Measurements from ENCODE around the gene PROSER3. TPM values are rescaled to one million over a fixed set of nuclear protein-coding genes. Genes with fewer than 3 reads are reported as not detected.

PROSER3 gene
- total and polyA plus RNA-seq, 9 of the 15 experiments (the other 6 are each of a cell fraction or from before 2014, with no cell fraction given): 1.0 to 39.5 (median 5.1) TPM

- ChIA-PET CTCF (ENCODE audit: low intra/inter-chr PET ratio) (no interaction called here), POLR2A (no interaction called here)
- Histone ChIP-seq H3K9me3 (replicated peaks; ENCODE audit: control insufficient read depth, insufficient read depth, low read depth, low read length) (no peaks in the 10 kb centered on the region; the same call in 1 of the 2 replicates), H2AFZ (ENCODE audit: low read depth, low read length) (no peak overlapping the region), H3K9me1 (ENCODE audit: control insufficient read depth, insufficient read depth, low read length) (no peaks in the 10 kb centered on the region), H3K27ac (ENCODE audit: extremely low read depth, low read depth, low read length) (no peak overlapping the region), H3K4me1 (replicated peaks in 1 of 2; ENCODE audit: control insufficient read depth in 2 of 2, insufficient read depth in 2 of 2, low read length in 2 of 2) (peaks cover 12 to 33% of the 10 kb centered on the region in 2 experiments; a peak in 4 of 5 replicates), H3K27me3 (ENCODE audit: control insufficient read depth in 2 of 2, insufficient read depth in 2 of 2, low read length in 2 of 2) (peaks cover 6 to 10% of the 10 kb centered on the region in 2 experiments; a peak in 3 of 5 replicates), H3K4me3 (no peak overlapping the region), H3K79me2 (ENCODE audit: control insufficient read depth, insufficient read depth, low read length) (no peaks in the 10 kb centered on the region), H3K9ac (ENCODE audit: insufficient read depth in 1 of 2, low read depth in 2 of 2, low read length in 2 of 2) (no peak overlapping the region), H4K20me1 (replicated peaks; ENCODE audit: control insufficient read depth, insufficient read depth, low read length) (no peaks in the 10 kb centered on the region; the same call in 1 of the 2 replicates), H3K4me2 (ENCODE audit: insufficient read depth, low read length) (no peak overlapping the region), H3K36me3 (ENCODE audit: control insufficient read depth, insufficient read depth, low read length) (no peaks in the 10 kb centered on the region)
- in situ Hi-C loops (cut with MboI): no loop called here
- DNase-seq (ENCODE audit: extremely low read depth in 1 of 4, low spot score in 3 of 4): no peak
- BruUV-seq (replicated peaks): no TSS peak
- ATAC-seq: no peak
- no peak for TF ChIP-seq BRD4 (IDR thresholded peaks at IDR 0.05)
- peak; percentile 79 for TF ChIP-seq ZNF121 (CRISPR knock-in tag; conservative IDR thresholded peaks at IDR 0.05)
- no peak for FAIRE-seq
- 21% methylated on average over 5 of the region's 5 CpGs for WGBS (ENCODE audit: insufficient coverage, low coverage, missing lambda C conversion rate)
- intact Hi-C loops (cut with micrococcal nuclease): no loop called here
Observed at GRCh38 chr19:35807633-35808032, 49.7 kb downstream of the PROSER3 start.

- peaks cover 6 to 13% of the 10 kb centered on the region in 2 experiments; a peak in 3 of 5 replicates for H3K27me3 ChIP-seq (ENCODE audit: control insufficient read depth in 2 of 2, insufficient read depth in 2 of 2, low read length in 2 of 2)
- no peaks in the 10 kb centered on the region for H3K9me3 ChIP-seq (replicated peaks; ENCODE audit: control insufficient read depth, insufficient read depth, low read depth, low read length)
- FAIRE-seq (no peak), ATAC-seq (peak; percentile 54), DNase-seq (ENCODE audit: extremely low read depth in 1 of 4, low spot score in 3 of 4) (peak in 1 of 4 experiments; percentile 8)
- POLR2A ChIA-PET: interaction anchor here (0.6 to 0.9 kb wide), 3 partner anchors 11 to 198 kb away, joined by 3 to 4 read pairs (median 3); no protein-coding TSS in a partner anchor
- H3K79me2 ChIP-seq (ENCODE audit: control insufficient read depth, insufficient read depth, low read length): no peaks in the 10 kb centered on the region
- H2AFZ ChIP-seq (ENCODE audit: low read depth, low read length): no peak overlapping the region
- H3K36me3 ChIP-seq (ENCODE audit: control insufficient read depth, insufficient read depth, low read length): no peaks in the 10 kb centered on the region
- no peaks in the 10 kb centered on the region for H3K9me1 ChIP-seq (ENCODE audit: control insufficient read depth, insufficient read depth, low read length)
- WGBS (ENCODE audit: insufficient coverage, low coverage, missing lambda C conversion rate): 26% methylated on average over 18 of the region's 18 CpGs
- H3K4me2 ChIP-seq (ENCODE audit: insufficient read depth, low read length): no peak overlapping the region
- CTCF ChIA-PET (ENCODE audit: low intra/inter-chr PET ratio): no interaction called here
- no peaks in the 10 kb centered on the region; the same call in 1 of the 2 replicates for H4K20me1 ChIP-seq (replicated peaks; ENCODE audit: control insufficient read depth, insufficient read depth, low read length)
- H3K4me1 ChIP-seq (replicated peaks in 1 of 2; ENCODE audit: control insufficient read depth in 2 of 2, insufficient read depth in 2 of 2, low read length in 2 of 2): peaks cover 0 to 13% of the 10 kb centered on the region in 2 experiments; a peak in 1 of 5 replicates
- BruUV-seq (replicated peaks): no TSS peak
- intact Hi-C loops (cut with micrococcal nuclease): no loop called here
- in situ Hi-C loops (cut with MboI): no loop called here
- H3K9ac ChIP-seq (ENCODE audit: insufficient read depth in 1 of 2, low read depth in 2 of 2, low read length in 2 of 2): 0 out of 4 replicates have a peak overlapping the region, but pooled peaks of 1 of the 2 experiments have one; percentile 28
- TF ChIP-seq BRF1 (IDR thresholded peaks at IDR 0.05; ENCODE audit: borderline replicate concordance, extremely low read depth, insufficient read length) (no peak), RNF2 (IDR thresholded peaks at IDR 0.05) (no peak), NKRF (IDR thresholded peaks at IDR 0.05; ENCODE audit: borderline replicate concordance) (no peak), ZNF512 (tag; IDR thresholded peaks at IDR 0.05) (peak; percentile 83), TFAP4 (CRISPR knock-in tag; IDR thresholded peaks at IDR 0.05; ENCODE audit: borderline replicate concordance) (peak; percentile 3; the same call in 1 of the 2 replicates)
- H3K27ac ChIP-seq (ENCODE audit: extremely low read depth, low read depth, low read length): no peak overlapping the region
- no peak overlapping the region for H3K4me3 ChIP-seq
Observed at GRCh38 chr19:35811317-35812219, 53.6 kb downstream of the PROSER3 start.

All from K562 (cell line).